Skin of body (tissue), 2 donors: ENCODE data around the gene AMELX. TPM values are rescaled to one million over a fixed set of nuclear protein-coding genes. Genes with fewer than 3 reads are reported as not detected.

ENCODE experiments used
- DNase-seq: peaks from one replicate; lab custom pipeline; 2025; lab: John Stamatoyannopoulos, UW
- total RNA-seq: library from RNA; depleted of rRNA; stranded (reverse); fragments of >200 nt; gene quantifications from one replicate; pipeline ENCODE4 v1.2.3, GENCODE V29; 2014

The AMELX gene
- total RNA-seq, 1 donor from 2014 or later = not detected

- no peak for DNase-seq
Measured at GRCh38 chrX:11305641-11306040, 12.4 kb downstream of the AMELX start.

GRCh38 chrX:11309220-11309619, 16.0 kb downstream of the AMELX start:
- no peak for DNase-seq

- no peak for DNase-seq
Measured at GRCh38 chrX:11311706-11312105, 18.5 kb downstream of the AMELX start.

GRCh38 chrX:11319806-11320520, 26.8 kb downstream of the AMELX start:
- DNase-seq = no peak

- no peak for DNase-seq
Measured at GRCh38 chrX:11321986-11322385, 28.8 kb downstream of the AMELX start.

- no peak for DNase-seq
Measured at GRCh38 chrX:11328134-11328533, 34.9 kb downstream of the AMELX start.

- DNase-seq = no peak
Measured at GRCh38 chrX:11329021-11329420, 35.8 kb downstream of the AMELX start.

GRCh38 chrX:11331788-11332187, 38.6 kb downstream of the AMELX start:
- no peak for DNase-seq

GRCh38 chrX:11334165-11334564, 41.0 kb downstream of the AMELX start:
- DNase-seq = no peak

- DNase-seq = no peak
Measured at GRCh38 chrX:11336201-11336600, 43.0 kb downstream of the AMELX start.

GRCh38 chrX:11337292-11338009, 44.2 kb downstream of the AMELX start:
- DNase-seq = no peak

- peak; percentile 64 for DNase-seq
Measured at GRCh38 chrX:11341274-11342201, 48.3 kb downstream of the AMELX start.

- no peak for DNase-seq
Measured at GRCh38 chrX:11342673-11343072, 49.5 kb downstream of the AMELX start.

GRCh38 chrX:11346121-11346682, 53.0 kb downstream of the AMELX start:
- DNase-seq = peak; percentile 37

- no peak for DNase-seq
Measured at GRCh38 chrX:11347300-11347699, 54.1 kb downstream of the AMELX start.

- DNase-seq = no peak
Measured at GRCh38 chrX:11349020-11349419, 55.8 kb downstream of the AMELX start.

- DNase-seq = no peak
Measured at GRCh38 chrX:11349661-11350337, 56.6 kb downstream of the AMELX start.
